K562 (cell line): ENCODE measurements around the gene PLXDC2. TPM values are rescaled to one million over a fixed set of nuclear protein-coding genes. Genes with fewer than 3 reads are reported as not detected.

Experiments
- ZNF318 ChIP-seq, 2 experiments: fragments of 450-650 bp; IDR thresholded peaks; 2 replicates each; pipeline ENCODE4 v1.6.1; 2016; ENCODE audit warnings: mild to moderate bottlenecking in 2 of 2, borderline replicate concordance in 1 of 2, low read depth in 1 of 2, moderate library complexity in 1 of 2
- polyA plus RNA-seq, 8 experiments: library from polyadenylated mRNA; depleted of rRNA in 4 of 8; stranded (reverse) in 5 of 8; unstranded in 3 of 8; fragments of >200 nt; fragmentation: Nextera tagmentation in 2 of 8; fragmentation: Illumina TruSeq in 1 of 8; extraction: Ambion mirVana in 2 of 8; extraction: Trizol in 1 of 8; gene quantifications; 2 replicates each; pipeline versions ENCODE4 v1.2.1 to v1.2.3, GENCODE V29; 2011 to 2014; ENCODE audit warnings: inconsistent platforms in 1 of 8, missing spikeins in 1 of 8
- total RNA-seq, 7 experiments: library from RNA; depleted of rRNA in 6 of 7; stranded (reverse); fragments of >200 nt in 6 of 7; fragmentation: Illumina TruSeq in 2 of 7; extraction: Trizol in 2 of 7; gene quantifications; 2 replicates each; pipeline versions ENCODE4 v1.2.1 to v1.2.3, GENCODE V29; 2011 to 2021; ENCODE audit warnings: low replicate concordance in 1 of 7

PLXDC2 gene
- total and polyA plus RNA-seq, 9 of the 15 experiments (the other 6 are each of a cell fraction or from before 2014, with no cell fraction given), result 0.01 to 0.33 (median 0.10) TPM; not detected in 3

GRCh38 chr10:19860107-19860506, 43.9 kb downstream of the PLXDC2 start (continued):
- no peak for TF ChIP-seq ZNF318 (IDR thresholded peaks at IDR 0.05; ENCODE audit: borderline replicate concordance in 1 of 2, low read depth in 1 of 2)
- TF ChIP-seq, all 486 proteins: peak for 0
